ENCODE results near the gene PON3.

DNA sequence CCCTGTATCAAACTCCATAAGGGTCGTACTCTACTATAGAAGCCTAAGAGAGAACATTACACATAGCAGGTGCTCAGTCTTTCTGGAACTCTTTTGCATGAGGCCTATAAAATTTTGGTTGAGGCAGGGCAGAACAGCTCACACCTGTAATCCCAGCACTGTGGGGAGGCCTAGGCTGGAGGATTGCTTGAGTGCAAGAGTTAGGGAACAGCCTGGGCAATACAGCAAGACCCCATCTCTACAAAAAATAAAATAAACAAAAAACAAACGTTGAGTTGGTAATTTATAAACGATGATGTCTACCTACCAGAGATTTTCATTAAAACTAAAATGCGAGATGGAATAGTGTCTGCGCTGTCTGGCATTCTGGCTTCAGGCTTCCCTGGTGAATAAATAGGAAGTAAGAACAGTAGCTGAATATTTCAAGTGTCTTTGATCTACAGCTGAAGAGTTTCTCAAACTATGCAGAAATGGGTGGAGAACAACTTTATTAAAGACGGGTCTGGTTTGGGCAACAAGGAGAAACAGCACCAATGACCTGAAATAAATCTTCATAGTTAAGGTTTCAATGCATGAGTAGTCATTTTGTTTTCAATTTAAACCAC is 37.9 kb upstream of the PON3 start:
- TF ChIP-seq CTCF (IDR thresholded peaks at IDR 0.05) (no peak), POLR2A (IDR thresholded peaks at IDR 0.05) (no peak)

Measured in esophagus squamous epithelium (tissue), 4 donors.